HG03066 (cell line): Measurements from ENCODE around the gene ACOT11.

Experiments used
- ATAC-seq: cut with Tn5 transposase; IDR thresholded peaks from one replicate; pipeline ENCODE4 v1.9.1; 2021; ENCODE audit warnings: low read depth; ENCODE audit not compliant: unreplicated experiment

Gene ACOT11

GRCh38 chr1:54559771-54560231 is 11.8 kb downstream of the ACOT11 start:
- ATAC-seq, result no peak

- no peak for ATAC-seq
Observed at GRCh38 chr1:54564312-54565112, 16.5 kb downstream of the ACOT11 start.

- no peak for ATAC-seq
Observed at GRCh38 chr1:54565113-54565501, 17.1 kb downstream of the ACOT11 start.

GRCh38 chr1:54566438-54567141 is 18.6 kb downstream of the ACOT11 start:
- no peak for ATAC-seq

- ATAC-seq, result no peak
Observed at GRCh38 chr1:54567961-54568360, 19.9 kb downstream of the ACOT11 start.

- ATAC-seq, result no peak
Observed at GRCh38 chr1:54569339-54569738, 21.3 kb downstream of the ACOT11 start.

GRCh38 chr1:54570161-54570560 is 22.1 kb downstream of the ACOT11 start:
- no peak for ATAC-seq

GRCh38 chr1:54571326-54571725 is 23.3 kb downstream of the ACOT11 start:
- no peak for ATAC-seq

- ATAC-seq, result no peak
Observed at GRCh38 chr1:54571803-54572541, 23.9 kb downstream of the ACOT11 start.

GRCh38 chr1:54572542-54572850 is 24.5 kb downstream of the ACOT11 start:
- no peak for ATAC-seq

- no peak for ATAC-seq
Observed at GRCh38 chr1:54574158-54574778, 26.2 kb downstream of the ACOT11 start.

- ATAC-seq, result no peak
Observed at GRCh38 chr1:54575161-54575560, 27.1 kb downstream of the ACOT11 start.

- no peak for ATAC-seq
Observed at GRCh38 chr1:54575605-54576290, 27.7 kb downstream of the ACOT11 start.

GRCh38 chr1:54577612-54578011 is 29.6 kb downstream of the ACOT11 start:
- no peak for ATAC-seq

GRCh38 chr1:54579337-54579781 is 31.3 kb downstream of the ACOT11 start:
- ATAC-seq, result no peak

- ATAC-seq, result no peak
Observed at GRCh38 chr1:54580856-54581550, 33.0 kb downstream of the ACOT11 start.

- no peak for ATAC-seq
Observed at GRCh38 chr1:54581621-54582035, 33.6 kb downstream of the ACOT11 start.

GRCh38 chr1:54582566-54583306 is 34.7 kb downstream of the ACOT11 start:
- no peak for ATAC-seq

GRCh38 chr1:54583307-54583686 is 35.3 kb downstream of the ACOT11 start:
- no peak for ATAC-seq
